SU-DHL-6 (cell line): ENCODE data around the gene EIF6.

Experiments used
- CTCF ChIP-seq: fragments of 200-600 bp; sonication (generic); IDR thresholded peaks from one replicate; pipeline ENCODE4 v1.5.1; 2017; ENCODE audit warnings: antibody characterized with exemption, mild to moderate bottlenecking, low read length, moderate library complexity; ENCODE audit not compliant: insufficient read depth, poor library complexity, severe bottlenecking
- EZH2phosphoT487 ChIP-seq: fragments of 200-600 bp; sonication (generic), shearing (Covaris generic); conservative IDR thresholded peaks from 2 replicates; pipeline ENCODE4 v1.6.1; 2018; ENCODE audit warnings: mild to moderate bottlenecking, antibody characterized with exemption, low read length, moderate library complexity, mixed read lengths

- TF ChIP-seq CTCF (no peak), EZH2phosphoT487 (no peak)
Observed at GRCh38 chr20:35316086-35316485, 31.5 kb upstream of the EIF6 start.
